GM10266 (cell line): ENCODE data around the gene SPACA7.

ENCODE experiments used
- DNase-seq: peaks from one replicate; pipeline ENCODE4 v3.0.0; 2012; ENCODE audit errors: extremely low spot score
- TF ChIP-seq, protein P1 (sequence below): IDR thresholded peaks from 2 replicates; pipeline ENCODE4 v1.5.1; 2012; ENCODE audit warnings: mild to moderate bottlenecking, low read depth; ENCODE audit not compliant: control insufficient read depth, insufficient read depth; ENCODE audit errors: missing control alignments

SPACA7 gene

GRCh38 chr13:112332727-112333126 is 43.4 kb upstream of the SPACA7 start:
- TF ChIP-seq, protein P1, sequence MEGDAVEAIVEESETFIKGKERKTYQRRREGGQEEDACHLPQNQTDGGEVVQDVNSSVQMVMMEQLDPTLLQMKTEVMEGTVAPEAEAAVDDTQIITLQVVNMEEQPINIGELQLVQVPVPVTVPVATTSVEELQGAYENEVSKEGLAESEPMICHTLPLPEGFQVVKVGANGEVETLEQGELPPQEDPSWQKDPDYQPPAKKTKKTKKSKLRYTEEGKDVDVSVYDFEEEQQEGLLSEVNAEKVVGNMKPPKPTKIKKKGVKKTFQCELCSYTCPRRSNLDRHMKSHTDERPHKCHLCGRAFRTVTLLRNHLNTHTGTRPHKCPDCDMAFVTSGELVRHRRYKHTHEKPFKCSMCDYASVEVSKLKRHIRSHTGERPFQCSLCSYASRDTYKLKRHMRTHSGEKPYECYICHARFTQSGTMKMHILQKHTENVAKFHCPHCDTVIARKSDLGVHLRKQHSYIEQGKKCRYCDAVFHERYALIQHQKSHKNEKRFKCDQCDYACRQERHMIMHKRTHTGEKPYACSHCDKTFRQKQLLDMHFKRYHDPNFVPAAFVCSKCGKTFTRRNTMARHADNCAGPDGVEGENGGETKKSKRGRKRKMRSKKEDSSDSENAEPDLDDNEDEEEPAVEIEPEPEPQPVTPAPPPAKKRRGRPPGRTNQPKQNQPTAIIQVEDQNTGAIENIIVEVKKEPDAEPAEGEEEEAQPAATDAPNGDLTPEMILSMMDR = no peak
- no peak for DNase-seq

- no peak for DNase-seq
- TF ChIP-seq, protein P1 = no peak
These were observed 42.2 kb upstream of the SPACA7 start for GRCh38 chr13:112333756-112334543.

- TF ChIP-seq, protein P1 = no peak
- DNase-seq = no peak
These were observed 41.0 kb upstream of the SPACA7 start for GRCh38 chr13:112335135-112335534.

GRCh38 chr13:112341446-112341845 is 34.7 kb upstream of the SPACA7 start:
- DNase-seq = no peak
- TF ChIP-seq, protein P1 = no peak

GRCh38 chr13:112341976-112342735 is 34.0 kb upstream of the SPACA7 start:
- no peak for DNase-seq
- TF ChIP-seq, protein P1 = no peak

- TF ChIP-seq, protein P1 = no peak
- DNase-seq = no peak
These were observed 33.3 kb upstream of the SPACA7 start for GRCh38 chr13:112342841-112343361.
